Gastrocnemius medialis (tissue), 4 donors: Measurements from ENCODE around the gene TNFRSF12A. TPM values are rescaled to one million over a fixed set of nuclear protein-coding genes. Genes with fewer than 3 reads are reported as not detected.

ENCODE experiments used
- ATAC-seq, 2 donors: fragments of 150-250 bp; one replicate each; pipeline ENCODE4 v1.9.1; 2016
- DNase-seq, 2 donors: peaks; one replicate each; pipeline ENCODE4 v3.0.0-alpha.2; 2019
- H3K27ac ChIP-seq, 4 donors: fragments of 200-600 bp; sonication (generic); 1 replicate in 1 of 4; 2 replicates in 3 of 4; pipeline ENCODE4 v1.5.1; 2016 to 2018; ENCODE audit warnings: mild to moderate bottlenecking in 2 of 4, moderate library complexity in 1 of 4
- H3K27me3 ChIP-seq, 3 donors: fragments of 200-600 bp; sonication (generic) in 2 of 3; 1 replicate in 1 of 3; 2 replicates in 2 of 3; pipeline versions ENCODE4 v1.5.1 to v1.6.0; 2016 to 2019; ENCODE audit warnings: mild to moderate bottlenecking in 1 of 3, moderate library complexity in 1 of 3
- H3K36me3 ChIP-seq, 2 donors: fragments of 200-600 bp; sonication (generic) in 1 of 2; one replicate each; pipeline ENCODE4 v1.5.1; 2017 to 2018
- H3K4me1 ChIP-seq, 2 donors: fragments of 200-600 bp; sonication (generic) in 1 of 2; one replicate each; pipeline ENCODE4 v1.5.1; 2016 to 2017; ENCODE audit warnings: mild to moderate bottlenecking in 2 of 2
- H3K4me3 ChIP-seq, 4 donors: fragments of 200-600 bp; sonication (generic) in 3 of 4; 1 replicate in 1 of 4; 2 replicates in 3 of 4; pipeline ENCODE4 v1.5.1; 2016 to 2019; ENCODE audit warnings: mild to moderate bottlenecking in 2 of 4
- H3K9me3 ChIP-seq, 3 donors: fragments of 200-600 bp; sonication (generic) in 2 of 3; 1 replicate in 1 of 3; 2 replicates in 2 of 3; pipeline ENCODE4 v1.5.1; 2016 to 2019
- CTCF ChIP-seq, 5 experiments: fragments of 450-650 bp in 3 of 5; fragments of 200-600 bp in 2 of 5; sonication (generic) in 2 of 5; IDR thresholded peaks in 4 of 5; conservative IDR thresholded peaks in 1 of 5; 1 replicate in 4 of 5; 2 replicates in 1 of 5; pipeline ENCODE4 v1.5.1; 2016 to 2019; ENCODE audit warnings: antibody characterized with exemption in 5 of 5, mild to moderate bottlenecking in 3 of 5, moderate library complexity in 3 of 5
- POLR2A ChIP-seq, 2 donors: fragments of 450-650 bp; IDR thresholded peaks; one replicate each; pipeline ENCODE4 v1.6.1; 2017; ENCODE audit warnings: antibody characterized with exemption in 2 of 2, mild to moderate bottlenecking in 2 of 2, moderate library complexity in 2 of 2
- in situ Hi-C, 4 donors: fragments of 200-750 bp; cut with MboI; loops; one replicate each; pipeline versions ENCODE4 v1.15.0 to v1.8.0; 2017; ENCODE audit warnings: low sequenced_read_pairs in 4 of 4
- intact Hi-C: fragments of 100-400 bp; cut with DNase I; formaldehyde crosslinking; loops from one replicate; pipeline ENCODE4 v1.15.1; 2023; ENCODE audit warnings: low total_unique reads
- total RNA-seq, 4 donors: library from RNA; depleted of rRNA; stranded (reverse); fragments of >200 nt; gene quantifications; one replicate each; pipeline versions ENCODE4 v1.1.0 to v1.2.3, GENCODE V29; 2016

TNFRSF12A gene
- 100 to 1,000 TPM in 2 of 4 donors, 10 to 100 TPM in 2; 34.0 to 161 (median 85.5) TPM for total RNA-seq

- TF ChIP-seq POLR2A (IDR thresholded peaks at IDR 0.05) = peak; percentile 91 to 95
- TF ChIP-seq CTCF (IDR thresholded peaks at IDR 0.05 in 4 of 5, conservative IDR thresholded peaks at IDR 0.05 in 1 of 5) = peak in 1 of 5 experiments; percentile 22
- in situ Hi-C loops = no loop called here
Observed at GRCh38 chr16:3020247-3020603, at the start of gene TNFRSF12A. TNFRSF12A (plus strand) TSS chr16:3020368; CDS start chr16:3020398, 30 bp downstream.

DNA sequence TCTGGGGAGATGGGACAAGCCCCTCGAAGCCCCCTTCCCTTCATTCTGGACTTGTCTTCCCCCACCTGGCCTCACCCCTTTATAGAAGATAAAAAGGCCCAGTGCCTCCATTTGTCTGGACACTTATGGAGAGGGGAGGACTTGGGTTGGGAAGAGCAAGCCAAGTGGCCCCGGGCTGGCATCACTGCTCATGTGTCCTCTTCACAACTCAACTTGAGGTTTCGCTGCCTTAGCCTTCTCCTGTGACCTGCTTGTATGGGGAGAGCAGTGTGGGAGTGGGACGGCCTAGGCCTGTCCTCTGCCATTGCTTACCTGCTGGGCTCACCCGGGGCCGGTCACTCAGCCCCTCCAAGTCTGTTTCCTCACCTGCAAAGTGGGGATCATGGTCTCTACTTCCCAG is 49.6 kb upstream of the TNFRSF12A start:
- H3K9me3 ChIP-seq = no peaks in the 10 kb centered on the region
- no peak for TF ChIP-seq CTCF (IDR thresholded peaks at IDR 0.05 in 4 of 5, conservative IDR thresholded peaks at IDR 0.05 in 1 of 5)
- no peak for TF ChIP-seq POLR2A (IDR thresholded peaks at IDR 0.05)
- peak overlapping the region; percentile 41 to 73 (median 60) for H3K27ac ChIP-seq
- H3K4me1 ChIP-seq = peaks cover 9 to 21% of the 10 kb centered on the region in 2 donors
- H3K27me3 ChIP-seq = peaks cover 28% of the 10 kb centered on the region in 3 donors
- H3K4me3 ChIP-seq = peak overlapping the region; percentile 59 to 95 (median 68)
- H3K36me3 ChIP-seq = no peaks in the 10 kb centered on the region
- in situ Hi-C loops (no loop called here), intact Hi-C loops (no loop called here)
- DNase-seq (no peak), ATAC-seq (no peak)

More at GRCh38 chr16:3020247-3020603, at the start of gene TNFRSF12A:
- Histone ChIP-seq H3K27ac (peak within 1 kb of the TSS; percentile 96 to 100 (median 98)), H3K36me3 (no peaks in the 10 kb centered on the region), H3K4me3 (peak within 1 kb of the TSS; percentile 48 to 99 (median 76)), H3K4me1 (peaks cover 32 to 52% of the 10 kb centered on the region in 2 donors), H3K9me3 (no peaks in the 10 kb centered on the region), H3K27me3 (peaks cover 13 to 25% (median 15%) of the 10 kb centered on the region in 3 donors)
- DNase-seq (peak; percentile 39 to 67), ATAC-seq (peak; percentile 11 to 19)
- intact Hi-C loops = loop anchor here (1.0 to 5.0 kb wide), 5 partner anchors 16 to 973 kb away; partner anchors contain the start of genes NTHL1, TSC2 and ZNF263

DNA sequence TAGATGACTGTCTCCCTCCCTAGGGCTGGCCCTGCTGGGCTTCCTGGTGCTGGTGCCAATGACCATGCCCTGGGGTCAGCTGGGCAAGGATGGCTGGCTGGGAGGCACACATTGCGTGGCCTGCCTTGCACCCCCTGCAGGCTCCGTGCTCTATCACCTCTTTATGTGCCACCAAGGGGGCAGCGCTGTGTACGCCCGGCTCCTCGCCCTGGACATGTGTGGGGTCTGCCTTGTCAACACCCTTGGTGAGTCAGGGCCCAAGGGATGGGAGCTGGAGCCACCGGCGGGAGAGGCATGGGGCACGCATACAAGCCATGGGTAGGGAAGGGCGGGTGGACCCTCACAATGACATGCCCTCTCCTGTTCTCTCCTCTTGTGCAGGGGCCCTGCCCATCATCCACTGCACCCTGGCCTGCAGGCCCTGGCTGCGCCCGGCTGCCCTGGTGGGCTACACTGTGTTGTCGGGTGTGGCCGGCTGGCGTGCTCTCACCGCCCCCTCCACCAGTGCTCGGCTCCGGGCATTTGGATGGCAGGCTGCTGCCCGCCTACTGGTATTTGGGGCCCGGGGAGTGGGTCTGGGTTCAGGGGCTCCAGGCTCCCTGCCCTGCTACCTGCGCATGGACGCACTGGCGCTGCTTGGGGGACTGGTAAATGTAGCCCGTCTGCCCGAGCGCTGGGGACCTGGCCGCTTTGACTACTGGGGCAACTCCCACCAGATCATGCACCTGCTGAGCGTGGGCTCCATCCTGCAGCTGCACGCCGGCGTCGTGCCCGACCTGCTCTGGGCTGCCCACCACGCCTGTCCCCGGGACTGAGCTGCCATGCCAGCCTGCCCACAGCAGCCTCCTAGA is 48.8 kb upstream of the TNFRSF12A start:
- peaks cover 9 to 21% of the 10 kb centered on the region in 2 donors for H3K4me1 ChIP-seq
- peaks cover 20% of the 10 kb centered on the region in 3 donors for H3K27me3 ChIP-seq
- DNase-seq = no peak
- no peaks in the 10 kb centered on the region for H3K36me3 ChIP-seq
- TF ChIP-seq POLR2A (IDR thresholded peaks at IDR 0.05) (no peak), CTCF (IDR thresholded peaks at IDR 0.05 in 4 of 5, conservative IDR thresholded peaks at IDR 0.05 in 1 of 5) (no peak)
- in situ Hi-C loops (no loop called here), intact Hi-C loops (no loop called here)
- ATAC-seq = no peak
- H3K4me3 ChIP-seq = no peak overlapping the region
- no peaks in the 10 kb centered on the region for H3K9me3 ChIP-seq
- no peak overlapping the region for H3K27ac ChIP-seq

DNA sequence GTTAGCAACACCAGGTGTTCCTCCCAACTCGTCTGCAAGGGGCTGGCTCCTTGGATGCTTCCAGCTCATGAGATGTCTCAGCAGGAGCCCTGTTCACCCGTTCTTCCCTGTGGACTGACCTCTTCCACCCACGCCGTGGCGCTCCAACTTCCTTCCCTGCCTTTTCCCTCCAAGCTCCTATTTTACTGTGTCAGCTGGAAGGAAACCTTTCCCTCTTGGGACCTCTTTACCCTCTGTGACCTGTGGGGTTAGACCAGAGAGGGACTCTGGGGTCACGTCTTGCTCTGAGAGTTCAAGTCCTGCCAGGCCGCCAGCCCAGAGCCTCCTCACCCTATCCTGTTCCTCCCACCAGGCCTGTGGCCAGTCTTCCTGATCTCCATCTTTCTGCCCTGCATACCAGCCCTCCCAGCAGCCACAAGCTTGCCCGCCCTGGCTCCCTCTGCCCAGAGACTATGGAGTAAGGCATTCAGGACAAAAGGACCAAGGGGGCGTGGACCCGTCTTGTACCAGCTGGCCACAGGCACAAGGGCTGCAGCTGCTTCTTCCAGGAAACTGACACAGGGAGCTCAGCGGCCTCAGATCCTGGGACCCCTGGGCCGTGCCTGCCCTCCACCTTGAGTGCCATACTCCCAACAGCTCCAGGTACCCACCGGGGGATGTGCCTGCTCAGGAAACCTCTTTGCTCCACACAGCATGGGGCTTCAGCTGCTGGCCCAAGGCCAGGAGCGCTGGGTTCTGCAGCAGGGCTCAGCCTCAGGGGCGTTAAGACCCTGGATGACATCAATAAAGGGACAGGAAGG is 48.0 kb upstream of the TNFRSF12A start:
- no peak for ATAC-seq
- Histone ChIP-seq H3K36me3 (no peaks in the 10 kb centered on the region), H3K27me3 (peaks cover 12 to 13% (median 12%) of the 10 kb centered on the region in 3 donors), H3K4me3 (no peak overlapping the region), H3K27ac (no peak overlapping the region), H3K9me3 (no peaks in the 10 kb centered on the region), H3K4me1 (peaks cover 9 to 21% of the 10 kb centered on the region in 2 donors)
- intact Hi-C loops = no loop called here
- no peak for TF ChIP-seq POLR2A (IDR thresholded peaks at IDR 0.05)
- no peak for TF ChIP-seq CTCF (IDR thresholded peaks at IDR 0.05 in 4 of 5, conservative IDR thresholded peaks at IDR 0.05 in 1 of 5)
- in situ Hi-C loops = no loop called here
- DNase-seq = no peak
